GM12872 (cell line): ENCODE measurements around the gene PGAP6.

Experiments used
- CTCF ChIP-seq: IDR thresholded peaks from 3 replicates; pipeline ENCODE4 v1.5.1; 2011; ENCODE audit warnings: low read depth, mild to moderate bottlenecking, low read length, moderate library complexity; ENCODE audit not compliant: insufficient read depth

PGAP6 gene

GRCh38 chr16:368388-369158 is 13.2 kb downstream of the PGAP6 start:
- no peak for TF ChIP-seq CTCF

GRCh38 chr16:367333-367903 is 14.4 kb downstream of the PGAP6 start:
- no peak for TF ChIP-seq CTCF

DNA sequence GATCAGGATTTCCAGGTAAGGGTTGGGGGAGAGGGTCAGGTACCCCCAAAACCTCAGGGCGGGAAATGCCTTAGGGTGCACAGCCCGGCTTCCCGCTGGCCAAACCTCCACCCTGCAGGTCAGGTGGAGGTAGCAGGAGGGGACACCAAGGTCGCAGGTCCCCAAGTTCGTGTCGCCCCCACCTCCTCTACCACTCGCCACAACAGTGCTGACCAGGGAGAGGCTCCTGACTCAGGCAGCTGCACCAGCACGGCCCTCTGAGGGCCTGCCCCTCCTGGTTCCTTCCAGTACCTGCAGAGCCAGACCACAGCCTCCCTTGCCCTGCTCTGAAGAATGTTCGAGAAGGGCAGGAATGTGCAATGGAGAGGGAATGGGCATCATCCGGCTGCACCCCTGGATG is 15.3 kb downstream of the PGAP6 start:
- TF ChIP-seq CTCF: no peak

DNA sequence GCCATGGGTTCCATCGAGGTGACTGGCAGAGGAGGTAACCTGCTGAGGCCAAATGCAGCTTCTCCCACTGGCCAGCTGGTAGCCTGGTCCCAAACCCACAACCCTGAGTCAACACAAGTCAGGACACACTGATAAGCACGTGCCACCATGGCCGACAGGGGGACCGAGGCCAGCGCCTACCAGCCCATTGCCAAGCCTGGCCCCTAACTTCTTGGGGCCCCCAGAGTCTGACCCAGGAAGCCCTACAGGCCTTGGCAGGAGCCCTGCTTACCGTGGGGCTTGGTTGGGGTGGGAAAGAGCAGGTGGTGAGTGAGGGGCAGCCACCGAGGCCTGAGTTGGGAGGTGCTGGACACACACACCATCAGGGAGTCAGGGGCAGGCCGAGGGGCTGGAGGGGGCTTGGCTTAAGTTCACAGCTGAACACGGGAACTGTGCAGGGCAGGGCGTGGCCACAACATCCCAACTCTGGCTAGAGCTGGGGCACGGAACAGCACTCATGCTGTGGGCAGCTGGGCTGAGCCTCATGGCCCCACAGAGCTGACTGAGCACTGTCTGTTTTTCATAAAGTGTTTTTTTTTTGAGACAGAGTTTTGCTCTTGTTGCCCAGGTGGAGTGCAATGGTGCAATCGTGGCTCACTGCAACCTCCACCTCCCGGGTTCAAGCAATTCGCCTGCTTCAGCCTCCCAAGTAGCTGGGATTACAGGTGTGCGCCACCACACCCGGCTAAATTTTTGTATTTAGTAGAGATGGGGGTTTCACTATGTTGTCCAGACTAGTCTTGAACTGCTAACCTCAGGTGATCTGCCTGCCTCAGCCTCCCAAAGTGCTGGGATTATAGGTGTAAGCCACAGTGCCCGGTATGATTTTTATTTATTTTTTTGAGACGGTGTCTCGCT is 16.9 kb downstream of the PGAP6 start:
- TF ChIP-seq CTCF: no peak

DNA sequence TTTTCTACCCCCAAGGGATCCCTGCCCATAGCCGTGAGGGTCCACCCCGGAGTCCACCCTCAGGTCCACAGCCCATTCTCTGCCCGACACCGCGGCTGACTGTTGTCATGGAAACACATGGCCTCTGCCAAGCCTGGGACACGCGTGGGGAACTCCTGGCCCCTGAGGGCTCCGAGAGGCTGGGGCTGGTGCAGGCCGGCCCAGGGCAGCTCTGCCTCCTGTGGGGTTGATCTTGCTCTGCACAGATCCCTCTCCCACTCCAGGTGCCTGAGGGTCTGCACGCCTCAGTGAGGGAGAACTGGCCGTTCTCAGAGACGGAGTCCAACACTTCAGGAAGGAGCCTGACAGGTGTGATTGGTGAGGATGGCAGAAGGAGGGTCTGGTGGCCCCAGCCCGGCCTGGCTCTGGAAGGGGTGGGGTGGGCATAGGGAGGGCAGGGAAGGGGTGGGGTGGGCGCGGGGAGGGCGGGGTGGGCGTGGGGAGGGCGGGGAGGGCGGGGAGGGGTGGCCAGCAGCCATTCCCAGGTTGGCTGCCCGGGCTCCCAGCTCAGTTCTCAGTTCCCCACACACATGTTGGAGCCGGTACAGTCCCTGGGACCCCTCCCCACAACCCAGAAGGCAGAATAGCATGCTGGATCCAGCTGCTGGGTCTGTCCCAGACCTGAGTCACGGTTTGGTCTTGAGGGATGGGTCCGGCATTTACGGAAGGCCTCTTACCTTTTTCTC is 17.9 kb downstream of the PGAP6 start:
- TF ChIP-seq CTCF: no peak

DNA sequence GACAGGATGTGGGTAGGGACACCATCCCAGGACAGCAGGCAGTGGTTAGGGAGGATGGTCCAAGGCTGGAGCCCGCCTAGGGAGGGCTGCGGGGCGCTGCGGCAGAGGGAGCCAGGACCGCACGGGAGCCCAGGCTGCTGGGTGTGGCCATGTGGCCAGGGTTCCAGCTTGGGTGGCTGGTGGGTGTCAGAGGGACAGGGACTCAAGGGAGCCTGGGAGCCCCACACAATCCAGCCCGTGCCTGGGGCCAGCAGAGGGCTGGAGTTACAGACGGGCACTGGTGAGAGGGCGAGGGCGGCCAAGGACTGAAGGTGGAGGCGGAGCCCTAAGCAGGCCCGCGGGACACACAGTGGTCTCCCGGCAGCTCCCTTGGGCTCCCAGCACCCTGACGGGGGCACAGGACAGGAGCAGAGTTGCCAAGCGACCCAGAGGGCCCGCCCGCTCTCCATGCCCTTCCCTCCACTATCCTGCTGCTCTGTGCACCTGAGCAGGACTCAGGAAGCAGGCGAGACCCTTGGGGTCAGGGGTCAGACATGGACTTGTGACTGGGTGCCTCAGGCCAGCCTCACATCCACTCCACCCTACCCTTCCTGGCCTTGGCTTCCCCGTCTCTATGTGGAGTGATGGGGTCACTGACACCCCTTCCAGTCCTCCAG is 18.5 kb downstream of the PGAP6 start:
- TF ChIP-seq CTCF: no peak
